Dedifferentiated amniotic fluid mesenchymal stem cell (primary cell): Measurements from ENCODE around the gene PHKG2.
A peak's percentile ranks its signal among the peaks of the same experiment; 100 is the strongest.
"Not testable (repeated sequence)": the region's sequence is repeated elsewhere in the genome, so short reads cannot be mapped to it uniquely, and the experiment has no call there.

Experiments used
- DNase-seq: peaks from one replicate; pipeline ENCODE4 v3.0.0-alpha.2; 2016; ENCODE audit errors: extremely low spot score

Gene PHKG2

GRCh38 chr16:30747799-30748633, at the start of gene PHKG2:
PHKG2 (plus strand) TSS chr16:30748425; CDS start chr16:30748821, 396 bp downstream.
- peak; percentile 99 for DNase-seq

- DNase-seq: peak; percentile 51
Measured at GRCh38 chr16:30698816-30699614, 49.2 kb upstream of the PHKG2 start, which contains the start of gene SRCAP. SRCAP (plus strand) TSS chr16:30699171; CDS start chr16:30700825, 1,654 bp downstream.

GRCh38 chr16:30699615-30700099, 48.6 kb upstream of the PHKG2 start:
- DNase-seq: no peak

GRCh38 chr16:30700491-30700890, 47.7 kb upstream of the PHKG2 start:
- DNase-seq: no peak

- DNase-seq: no peak
Measured at GRCh38 chr16:30700971-30701370, 47.3 kb upstream of the PHKG2 start.

- DNase-seq: not testable (repeated sequence)
Measured at GRCh38 chr16:30703071-30703470, 45.2 kb upstream of the PHKG2 start.

- DNase-seq: no peak
Measured at GRCh38 chr16:30703971-30704370, 44.3 kb upstream of the PHKG2 start.

- no peak for DNase-seq
Measured at GRCh38 chr16:30706046-30706445, 42.2 kb upstream of the PHKG2 start.

GRCh38 chr16:30710971-30711370, 37.3 kb upstream of the PHKG2 start:
- DNase-seq: no peak

GRCh38 chr16:30711712-30712111, 36.5 kb upstream of the PHKG2 start:
- no peak for DNase-seq

- no peak for DNase-seq
Measured at GRCh38 chr16:30715750-30716445, 32.3 kb upstream of the PHKG2 start.

GRCh38 chr16:30720086-30720485, 28.1 kb upstream of the PHKG2 start:
- no peak for DNase-seq

GRCh38 chr16:30720694-30721093, 27.5 kb upstream of the PHKG2 start:
- no peak for DNase-seq

GRCh38 chr16:30721167-30721566, 27.1 kb upstream of the PHKG2 start:
- no peak for DNase-seq

GRCh38 chr16:30721606-30722005, 26.6 kb upstream of the PHKG2 start:
- DNase-seq: no peak

- DNase-seq: no peak
Measured at GRCh38 chr16:30722443-30722842, 25.8 kb upstream of the PHKG2 start.

GRCh38 chr16:30722916-30723315, 25.3 kb upstream of the PHKG2 start:
- DNase-seq: no peak

- DNase-seq: no peak
Measured at GRCh38 chr16:30723725-30724355, 24.4 kb upstream of the PHKG2 start.

GRCh38 chr16:30724641-30725417, 23.4 kb upstream of the PHKG2 start:
- no peak for DNase-seq

- no peak for DNase-seq
Measured at GRCh38 chr16:30725418-30725792, 22.8 kb upstream of the PHKG2 start.

GRCh38 chr16:30728321-30728720, 19.9 kb upstream of the PHKG2 start:
- DNase-seq: no peak
